ENCODE results near the gene TMED3.

The TMED3 gene

DNA sequence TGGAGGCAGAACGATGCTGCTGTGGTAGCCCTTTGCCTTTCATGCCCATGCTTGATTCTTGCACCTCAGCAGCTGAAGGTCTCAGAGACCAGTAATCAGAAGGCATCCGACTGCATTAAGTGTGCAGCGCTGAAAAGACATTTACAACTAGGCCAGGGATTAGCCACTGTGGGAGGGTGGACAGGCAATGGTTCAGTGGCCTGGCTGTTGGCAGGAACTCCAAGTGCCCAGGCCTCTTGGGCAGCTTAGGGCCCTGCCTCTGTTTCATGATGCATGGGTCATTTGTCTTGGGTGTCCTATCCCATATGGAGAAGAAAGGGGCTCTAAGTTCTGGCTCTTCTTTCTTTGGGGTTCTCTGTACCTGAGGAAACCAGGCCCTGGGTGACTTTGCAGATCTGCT, 11.4 kb downstream of the TMED3 start:
- Histone ChIP-seq H4K20me1 (ENCODE audit: control insufficient read depth, insufficient read depth, low read depth, low read length) (peaks cover 8% of the 10 kb centered on the region; the same call in 1 of the 2 replicates), H3K79me2 (ENCODE audit: control insufficient read depth, low read length) (peaks cover 37% of the 10 kb centered on the region)

DNA sequence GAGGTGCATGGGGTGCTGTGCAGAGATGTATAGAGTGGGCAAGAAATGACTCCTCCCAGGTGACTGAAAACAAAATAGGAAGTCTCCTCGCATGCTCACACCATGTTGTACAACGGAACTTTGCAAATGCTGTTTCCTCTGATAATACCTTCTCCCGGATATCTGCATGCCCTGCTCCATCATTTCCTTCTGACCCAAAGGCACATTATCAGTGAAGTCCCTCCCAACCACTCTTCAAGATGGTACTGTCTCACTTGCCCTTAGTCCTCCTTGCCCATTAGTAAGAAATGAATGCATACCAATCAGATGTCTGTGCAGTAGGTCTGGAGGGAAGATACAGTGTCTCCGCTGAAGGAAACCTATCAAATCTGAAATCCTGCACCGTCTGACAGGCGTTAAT, 12.0 kb downstream of the TMED3 start:
- peaks cover 8% of the 10 kb centered on the region; the same call in 1 of the 2 replicates for H4K20me1 ChIP-seq (ENCODE audit: control insufficient read depth, insufficient read depth, low read depth, low read length)
- no peaks in the 10 kb centered on the region for H3F3A ChIP-seq (ENCODE audit: control insufficient read depth, insufficient read depth)
- H3K4me2 ChIP-seq (ENCODE audit: low read length): no peak overlapping the region
- no peaks in the 10 kb centered on the region for H3K9me3 ChIP-seq (ENCODE audit: control insufficient read depth, insufficient read depth, low read length)
- peaks cover 33% of the 10 kb centered on the region for H3K79me2 ChIP-seq (ENCODE audit: control insufficient read depth, low read length)
- H3K27me3 ChIP-seq (ENCODE audit: control insufficient read depth, low read length): no peaks in the 10 kb centered on the region
- H3K9me2 ChIP-seq (replicated peaks; ENCODE audit: control insufficient read depth, low read length): no peaks in the 10 kb centered on the region
- no peak overlapping the region for H3K27ac ChIP-seq (ENCODE audit: low read depth, low read length)
- H3K4me3 ChIP-seq (ENCODE audit: low read length): no peak overlapping the region
- H3K4me1 ChIP-seq (ENCODE audit: control insufficient read depth, low read length): no peaks in the 10 kb centered on the region
- TF ChIP-seq EZH2phosphoT487 (IDR thresholded peaks at IDR 0.05; ENCODE audit: borderline replicate concordance, low read length): no peak
- TF ChIP-seq, protein P1, sequence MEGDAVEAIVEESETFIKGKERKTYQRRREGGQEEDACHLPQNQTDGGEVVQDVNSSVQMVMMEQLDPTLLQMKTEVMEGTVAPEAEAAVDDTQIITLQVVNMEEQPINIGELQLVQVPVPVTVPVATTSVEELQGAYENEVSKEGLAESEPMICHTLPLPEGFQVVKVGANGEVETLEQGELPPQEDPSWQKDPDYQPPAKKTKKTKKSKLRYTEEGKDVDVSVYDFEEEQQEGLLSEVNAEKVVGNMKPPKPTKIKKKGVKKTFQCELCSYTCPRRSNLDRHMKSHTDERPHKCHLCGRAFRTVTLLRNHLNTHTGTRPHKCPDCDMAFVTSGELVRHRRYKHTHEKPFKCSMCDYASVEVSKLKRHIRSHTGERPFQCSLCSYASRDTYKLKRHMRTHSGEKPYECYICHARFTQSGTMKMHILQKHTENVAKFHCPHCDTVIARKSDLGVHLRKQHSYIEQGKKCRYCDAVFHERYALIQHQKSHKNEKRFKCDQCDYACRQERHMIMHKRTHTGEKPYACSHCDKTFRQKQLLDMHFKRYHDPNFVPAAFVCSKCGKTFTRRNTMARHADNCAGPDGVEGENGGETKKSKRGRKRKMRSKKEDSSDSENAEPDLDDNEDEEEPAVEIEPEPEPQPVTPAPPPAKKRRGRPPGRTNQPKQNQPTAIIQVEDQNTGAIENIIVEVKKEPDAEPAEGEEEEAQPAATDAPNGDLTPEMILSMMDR (IDR thresholded peaks at IDR 0.05; ENCODE audit: low read depth, low read length, poor library complexity, severe bottlenecking): no peak
- peaks cover 67% of the 10 kb centered on the region for H3K36me3 ChIP-seq (ENCODE audit: control insufficient read depth, low read length)

More for the DNA sequence above, 11.4 kb downstream of the TMED3 start:
- Histone ChIP-seq H3K9me2 (replicated peaks; ENCODE audit: control insufficient read depth, low read length) (no peaks in the 10 kb centered on the region), H3K4me1 (ENCODE audit: control insufficient read depth, low read length) (no peaks in the 10 kb centered on the region), H3K27ac (ENCODE audit: low read depth, low read length) (no peak overlapping the region), H3K9me3 (ENCODE audit: control insufficient read depth, insufficient read depth, low read length) (no peaks in the 10 kb centered on the region), H3K27me3 (ENCODE audit: control insufficient read depth, low read length) (no peaks in the 10 kb centered on the region), H3K4me2 (ENCODE audit: low read length) (no peak overlapping the region), H3K4me3 (ENCODE audit: low read length) (no peak overlapping the region), H3F3A (ENCODE audit: control insufficient read depth, insufficient read depth) (no peaks in the 10 kb centered on the region), H3K36me3 (ENCODE audit: control insufficient read depth, low read length) (peaks cover 73% of the 10 kb centered on the region)
- TF ChIP-seq EZH2phosphoT487 (IDR thresholded peaks at IDR 0.05; ENCODE audit: borderline replicate concordance, low read length): no peak

DNA sequence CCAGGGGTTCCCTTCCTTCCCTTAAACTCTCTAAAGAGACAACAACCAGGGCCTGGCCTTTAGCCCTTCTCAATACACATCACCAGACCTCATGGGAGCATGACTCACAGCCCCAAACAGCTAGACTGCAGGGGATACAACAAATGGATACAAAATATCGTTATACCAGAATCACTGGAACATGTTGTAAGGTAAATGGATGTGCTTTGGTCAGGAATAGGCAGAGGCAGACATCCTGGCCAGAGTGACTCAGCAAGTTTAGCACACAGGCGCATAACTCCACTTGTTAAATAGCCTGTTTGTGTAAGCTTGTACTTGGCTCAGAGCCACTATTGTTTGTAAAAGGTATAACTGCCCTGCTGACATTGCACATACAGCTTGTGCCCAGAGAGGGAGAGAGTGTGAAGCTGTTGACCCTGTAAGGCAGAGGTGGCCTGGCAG, 18.3 kb downstream of the TMED3 start:
- no peaks in the 10 kb centered on the region for H3K9me2 ChIP-seq (replicated peaks; ENCODE audit: control insufficient read depth, low read length)
- no peaks in the 10 kb centered on the region for H3K27me3 ChIP-seq (ENCODE audit: control insufficient read depth, low read length)
- H3K4me1 ChIP-seq (ENCODE audit: control insufficient read depth, low read length): peaks cover 10% of the 10 kb centered on the region
- H3K4me2 ChIP-seq (ENCODE audit: low read length): no peak overlapping the region
- no peaks in the 10 kb centered on the region for H3F3A ChIP-seq (ENCODE audit: control insufficient read depth, insufficient read depth)
- peaks cover 19% of the 10 kb centered on the region for H3K36me3 ChIP-seq (ENCODE audit: control insufficient read depth, low read length)
- no peaks in the 10 kb centered on the region for H3K9me3 ChIP-seq (ENCODE audit: control insufficient read depth, insufficient read depth, low read length)
- no peak for TF ChIP-seq EZH2phosphoT487 (IDR thresholded peaks at IDR 0.05; ENCODE audit: borderline replicate concordance, low read length)
- TF ChIP-seq, protein P1 (IDR thresholded peaks at IDR 0.05; ENCODE audit: low read depth, low read length, poor library complexity, severe bottlenecking): no peak
- H4K20me1 ChIP-seq (ENCODE audit: control insufficient read depth, insufficient read depth, low read depth, low read length): no peaks in the 10 kb centered on the region
- H3K79me2 ChIP-seq (ENCODE audit: control insufficient read depth, low read length): no peaks in the 10 kb centered on the region
- H3K27ac ChIP-seq (ENCODE audit: low read depth, low read length): no peak overlapping the region
- H3K4me3 ChIP-seq (ENCODE audit: low read length): no peak overlapping the region

DNA sequence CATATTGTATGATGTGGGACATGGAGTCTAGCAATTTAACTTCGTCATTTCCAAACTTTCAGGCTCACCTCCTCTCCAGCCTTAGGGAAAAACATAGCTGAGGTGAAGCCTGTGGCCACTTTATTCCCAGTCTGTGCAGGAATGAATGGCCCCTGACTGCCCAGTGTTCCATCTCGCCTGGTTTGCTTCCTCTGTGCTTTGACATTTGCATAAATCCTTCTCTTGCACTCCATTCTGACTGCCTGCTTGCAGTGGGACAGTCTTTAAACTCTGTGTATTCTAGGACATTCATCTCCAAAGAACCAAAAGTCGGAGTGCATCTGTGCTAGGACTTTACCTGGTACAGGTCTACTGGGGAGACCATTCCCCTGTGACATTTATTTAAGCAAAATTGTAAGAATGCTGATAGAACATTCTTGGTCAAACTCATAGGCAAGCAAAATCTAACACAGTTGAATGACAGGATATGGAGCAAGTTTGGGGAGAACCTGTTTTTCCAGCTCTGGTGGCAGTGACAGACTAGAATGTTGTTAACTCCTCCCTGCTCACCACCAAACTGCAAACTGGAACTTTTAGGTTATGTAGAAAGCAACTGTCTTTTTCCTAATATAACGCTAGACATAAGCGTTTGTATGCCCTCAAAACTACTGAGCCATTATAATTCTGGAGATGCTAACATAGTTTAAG, 22.1 kb downstream of the TMED3 start:
- TF ChIP-seq, protein P1 (IDR thresholded peaks at IDR 0.05; ENCODE audit: low read depth, low read length, poor library complexity, severe bottlenecking): no peak
- Histone ChIP-seq H3K9me3 (ENCODE audit: control insufficient read depth, insufficient read depth, low read length) (no peaks in the 10 kb centered on the region), H3K4me1 (ENCODE audit: control insufficient read depth, low read length) (peaks cover 10% of the 10 kb centered on the region), H3K27ac (ENCODE audit: low read depth, low read length) (no peak overlapping the region), H3K79me2 (ENCODE audit: control insufficient read depth, low read length) (no peaks in the 10 kb centered on the region), H3K4me2 (ENCODE audit: low read length) (no peak overlapping the region), H3K9me2 (replicated peaks; ENCODE audit: control insufficient read depth, low read length) (no peaks in the 10 kb centered on the region), H3F3A (ENCODE audit: control insufficient read depth, insufficient read depth) (no peaks in the 10 kb centered on the region), H4K20me1 (ENCODE audit: control insufficient read depth, insufficient read depth, low read depth, low read length) (no peaks in the 10 kb centered on the region), H3K27me3 (ENCODE audit: control insufficient read depth, low read length) (no peaks in the 10 kb centered on the region), H3K36me3 (ENCODE audit: control insufficient read depth, low read length) (no peaks in the 10 kb centered on the region; the same call in 1 of the 2 replicates), H3K4me3 (ENCODE audit: low read length) (no peak overlapping the region)

All from DOHH2 (cell line).